Activated CD8-positive, alpha-beta memory T cell treated with anti-CD3 and anti-CD28 coated beads, Interleukin-2, amount 50 U/mL, for 48 hours (primary cell): ENCODE data around the gene PLXNA4.

ENCODE experiments used
- DNase-seq: peaks from one replicate; pipeline ENCODE4 v3.0.0-alpha.2; 2020

Gene PLXNA4

GRCh38 chr7:132250480-132251326, 325.6 kb downstream of the PLXNA4 start:
- DNase-seq = no peak

GRCh38 chr7:132249256-132249971, 326.9 kb downstream of the PLXNA4 start:
- no peak for DNase-seq

- DNase-seq = no peak
Observed at GRCh38 chr7:132248841-132249240, 327.4 kb downstream of the PLXNA4 start.

GRCh38 chr7:132247995-132248618, 328.2 kb downstream of the PLXNA4 start:
- no peak for DNase-seq

DNA sequence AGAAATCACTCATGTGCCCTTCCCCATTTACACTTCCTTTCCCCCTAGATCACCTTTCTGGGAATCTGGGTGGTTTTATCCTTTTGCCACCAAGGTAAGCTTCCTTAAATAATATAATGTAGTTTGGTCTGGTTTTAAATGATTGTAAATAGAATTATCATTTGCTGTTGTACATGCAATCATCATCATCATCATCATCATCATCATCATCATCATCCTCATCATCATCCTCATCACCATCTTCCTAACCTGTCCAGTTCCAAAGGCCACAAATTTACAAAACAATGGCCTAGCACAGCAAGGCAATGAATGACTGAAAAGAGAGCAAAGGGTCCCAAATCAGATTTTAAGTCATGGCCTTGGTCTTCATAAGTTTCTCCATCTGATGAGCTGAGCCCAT, 329.7 kb downstream of the PLXNA4 start:
- DNase-seq = no peak

- no peak for DNase-seq
Observed at GRCh38 chr7:132245539-132245938, 330.7 kb downstream of the PLXNA4 start.

DNA sequence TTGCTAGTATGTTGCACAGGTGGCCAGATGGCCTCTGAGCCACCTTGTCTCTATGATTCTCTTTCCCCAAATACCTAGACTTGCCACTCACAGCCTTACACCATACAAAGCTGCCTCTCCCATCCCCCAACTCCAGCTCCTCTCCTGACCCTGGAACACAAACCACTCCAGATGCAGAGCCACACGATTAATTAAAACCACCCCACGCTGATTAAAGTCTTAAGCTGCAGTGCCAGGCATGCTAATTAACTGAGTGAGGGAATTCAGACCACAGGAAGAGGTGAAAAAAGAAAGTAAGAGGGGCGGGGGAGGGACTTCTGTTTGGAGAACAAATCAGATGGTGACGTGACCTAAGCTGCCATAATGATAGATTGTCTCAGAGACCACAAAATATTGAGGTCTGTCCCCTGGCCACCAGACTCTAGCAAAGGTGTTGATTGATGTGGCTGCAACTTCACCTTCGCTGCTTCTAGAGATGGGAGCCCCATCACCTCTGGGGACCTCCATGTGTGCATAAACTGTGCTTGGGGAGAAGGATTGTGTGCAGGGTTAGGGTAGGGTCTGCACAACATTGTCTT, 331.3 kb downstream of the PLXNA4 start:
- DNase-seq = no peak

- DNase-seq = no peak
Observed at GRCh38 chr7:132243463-132243862, 332.8 kb downstream of the PLXNA4 start.

DNA sequence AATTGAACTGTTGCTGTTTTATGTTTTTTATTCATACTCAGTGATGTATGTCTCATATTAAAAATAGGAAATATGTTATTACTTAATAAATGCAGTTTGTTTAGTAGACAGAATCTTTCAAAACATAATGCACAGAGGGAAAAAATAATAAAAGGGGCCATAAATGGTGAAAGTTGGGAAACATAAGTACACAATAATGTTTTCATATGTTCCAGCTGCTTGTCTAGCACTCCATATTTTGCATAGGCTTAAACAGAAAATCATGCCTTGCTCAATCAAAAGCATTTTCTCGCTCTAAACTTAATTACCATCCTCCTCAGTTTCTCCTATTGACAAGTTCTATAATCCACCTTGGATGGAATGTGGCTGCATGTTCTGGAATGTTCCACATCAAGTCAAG, 333.2 kb downstream of the PLXNA4 start:
- no peak for DNase-seq

- DNase-seq = no peak
Observed at GRCh38 chr7:132242192-132242812, 334.0 kb downstream of the PLXNA4 start.

GRCh38 chr7:132240821-132241422, 335.3 kb downstream of the PLXNA4 start:
- DNase-seq = no peak

- no peak for DNase-seq
Observed at GRCh38 chr7:132240262-132240661, 336.0 kb downstream of the PLXNA4 start.

DNA sequence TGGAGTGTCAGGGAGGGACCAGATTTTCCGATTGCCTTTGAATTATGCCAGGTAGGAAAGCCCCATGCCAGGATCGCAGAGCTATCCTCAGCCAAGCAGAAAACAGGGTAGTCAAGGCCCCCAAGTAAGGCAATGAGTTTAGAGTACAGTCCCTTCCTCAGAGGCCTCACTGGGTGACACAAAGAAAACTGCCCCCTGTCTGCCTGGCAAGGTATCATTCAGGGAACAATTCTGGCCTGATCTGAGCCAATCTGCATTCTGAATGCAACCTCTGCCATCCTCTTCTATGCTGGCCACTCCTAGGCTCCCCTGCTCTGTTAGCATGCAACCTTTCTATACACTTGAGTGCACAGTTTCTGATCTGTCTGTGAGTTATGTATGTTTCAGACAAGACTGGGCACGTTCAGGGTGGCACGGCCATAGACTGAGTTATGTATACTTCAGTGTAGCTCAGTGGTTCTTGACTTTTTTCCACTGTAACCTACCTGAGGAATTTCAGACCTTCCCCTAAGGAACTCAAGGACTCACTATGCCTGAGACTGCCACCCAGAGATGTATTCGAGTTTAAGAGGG, 336.8 kb downstream of the PLXNA4 start:
- DNase-seq = no peak

DNA sequence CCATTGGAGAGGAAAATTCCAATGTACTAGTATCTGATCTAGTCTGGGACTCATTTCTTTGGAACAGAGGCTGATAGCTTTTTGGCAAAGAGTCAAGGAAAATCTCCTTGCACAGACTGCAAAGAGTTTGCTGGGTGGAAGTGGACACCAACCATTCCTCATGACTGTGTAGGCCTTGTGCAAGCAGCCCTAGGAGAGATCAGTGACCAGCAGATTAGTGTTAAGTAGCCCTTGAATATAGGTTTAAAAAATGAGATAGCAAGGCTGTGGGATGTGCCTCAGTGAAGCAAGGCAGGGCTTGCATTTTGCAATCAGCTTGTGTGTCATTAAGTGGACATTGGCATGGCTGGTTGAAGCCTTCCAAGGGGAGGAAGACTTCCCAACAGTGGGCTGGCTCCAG, 341.6 kb downstream of the PLXNA4 start:
- DNase-seq = no peak

DNA sequence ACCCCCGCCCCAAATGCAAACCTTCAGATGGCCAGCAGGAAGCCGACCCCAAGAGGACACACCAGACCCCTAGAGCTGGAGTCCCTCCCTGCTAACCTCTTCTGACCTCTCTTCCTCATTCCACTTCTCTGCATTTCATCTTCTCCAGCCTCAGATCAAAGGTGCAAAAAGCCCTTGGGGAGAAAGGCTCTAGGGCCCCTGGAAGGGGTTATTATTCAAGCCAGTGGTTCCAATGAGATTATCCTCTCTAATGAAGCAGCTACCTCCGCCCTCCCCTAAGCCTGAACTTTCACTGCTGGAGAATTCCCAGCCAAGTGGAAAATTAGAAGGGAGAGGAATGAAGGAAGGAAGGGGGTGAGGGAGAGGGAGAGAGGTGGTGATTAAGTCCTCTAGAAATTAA, 343.9 kb downstream of the PLXNA4 start:
- DNase-seq = no peak

DNA sequence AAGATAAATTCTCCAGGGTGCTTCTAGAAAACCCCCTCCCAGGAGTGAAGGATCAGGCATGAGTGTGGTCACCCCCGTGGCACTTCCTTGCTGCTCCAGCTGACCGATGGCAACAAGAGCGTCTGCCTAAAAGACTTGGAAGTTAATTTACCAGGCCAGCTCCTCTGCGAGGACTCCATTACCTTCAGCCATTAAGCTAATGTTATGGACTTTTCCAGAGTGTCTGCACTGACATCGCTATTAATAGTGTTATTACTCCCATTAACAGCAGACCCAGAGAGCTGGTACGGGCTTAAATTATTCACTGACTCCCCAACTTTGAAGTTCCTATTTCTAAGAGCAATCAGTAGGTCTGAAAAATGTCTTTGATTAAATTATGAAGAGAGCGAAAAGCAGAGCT, 345.8 kb downstream of the PLXNA4 start:
- no peak for DNase-seq

DNA sequence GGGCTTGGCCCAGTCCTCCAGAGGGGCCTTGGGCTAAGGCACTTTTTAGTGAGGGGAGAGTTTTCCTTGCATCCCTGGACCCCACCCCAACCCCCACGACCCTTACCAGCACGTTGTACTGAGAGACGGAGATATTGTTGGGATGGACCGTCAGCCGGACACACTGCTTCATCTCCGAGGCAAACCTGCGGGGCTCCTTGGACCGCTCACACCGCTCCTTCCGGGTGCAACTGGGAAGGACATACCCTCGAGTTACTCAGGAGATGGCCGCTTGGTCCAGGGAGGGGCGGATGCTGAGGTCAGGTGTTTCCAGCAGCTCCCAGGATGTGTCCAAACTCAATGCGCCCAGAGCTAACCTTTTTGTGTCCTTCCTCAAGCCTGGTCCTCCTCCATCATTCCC, 348.0 kb downstream of the PLXNA4 start:
- no peak for DNase-seq

- no peak for DNase-seq
Observed at GRCh38 chr7:132226957-132227290, 349.3 kb downstream of the PLXNA4 start.

DNA sequence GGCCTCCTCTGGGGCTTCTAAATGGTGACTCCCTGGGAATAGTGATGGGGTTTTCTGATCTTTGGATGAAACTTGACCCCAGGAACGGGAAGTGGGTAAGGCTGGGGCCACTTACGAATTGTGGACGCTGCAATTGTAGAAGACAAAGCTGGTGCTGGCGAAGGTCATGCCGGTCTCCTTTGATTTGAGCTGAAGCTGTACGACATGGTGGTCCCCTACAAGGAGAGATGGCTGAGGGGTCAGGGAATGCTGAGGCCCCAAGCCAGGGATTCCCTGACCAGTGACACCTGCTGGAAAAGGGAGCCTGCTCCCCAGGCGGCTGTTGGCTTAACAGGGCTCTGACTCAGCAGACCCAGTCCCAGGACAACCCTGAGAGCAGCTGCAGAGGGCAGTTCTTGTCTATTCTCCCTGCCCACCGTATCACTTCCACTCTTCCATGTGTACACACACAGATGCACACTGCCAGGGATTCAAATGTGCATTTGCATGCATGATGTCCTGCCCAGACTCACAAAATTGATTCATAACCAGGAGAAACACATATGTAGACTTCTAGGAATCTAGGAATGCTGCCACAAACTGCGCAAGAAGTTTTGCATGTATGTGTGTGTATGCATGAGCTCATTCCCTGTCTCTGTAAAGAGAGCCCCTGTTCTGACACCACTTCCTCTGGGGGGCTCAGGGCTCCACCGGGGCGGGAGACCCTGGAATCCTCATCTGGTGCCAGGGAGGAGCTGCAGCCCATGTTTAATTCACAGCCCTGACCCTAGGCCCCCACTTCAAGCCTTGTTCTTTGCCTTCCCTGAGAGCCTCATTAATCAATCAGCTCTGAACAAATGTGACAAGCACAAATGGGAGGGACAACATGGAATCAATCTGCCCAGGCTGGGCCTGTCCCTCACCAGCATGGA, 350.0 kb downstream of the PLXNA4 start:
- no peak for DNase-seq

GRCh38 chr7:132225216-132226030, 350.8 kb downstream of the PLXNA4 start:
- no peak for DNase-seq
